Heart left ventricle (tissue), 13 donors: Measurements from ENCODE around the gene KRT39.

Source experiments
- CTCF ChIP-seq, 12 donors: fragments of 200-600 bp; sonication (generic) in 4 of 12; IDR thresholded peaks; one replicate each; pipeline versions ENCODE4 v1.5.0 to v1.8.0; 2018 to 2022; ENCODE audit warnings: antibody characterized with exemption in 12 of 12, mild to moderate bottlenecking in 5 of 12
- POLR2A ChIP-seq, 2 donors: fragments of 450-650 bp; IDR thresholded peaks; one replicate each; pipeline ENCODE4 v1.6.1; 2017; ENCODE audit warnings: antibody characterized with exemption in 2 of 2, mild to moderate bottlenecking in 2 of 2, moderate library complexity in 2 of 2
- donor health status: ischemic (EF 13 %, LVEDD 7.1; RV severe dilation, severe dysfunction).
- donor health status: DM: no; HTN: yes; CAD: no.
- donor health status: DM: no; HTN: no; CAD: no.
- donor health status: ischemic (EF 25% LVEDD 6.9; RV normal size, moderate dysfunction).
- donor health status: ischemic (EF 25% LVEDD 5.7; RV mildly dilated, moderate dysfunction).
- donor health status: ischemic (EF 35%, LVEDD 5.7; RV mildly dilated, moderate dysfunction).
- donor health status: nonischemic (EF 11% LVEDD 7.7; RV severe dilation, severe dysfunction).
- donor health status: DM: yes; HTN: yes; CAD: no.
- donor health status: PGD.
- donor health status: ischemic (EF 29% LVEDD 5.4; RV normal size, mild dysfunction).
- donor health status: nonischemic (EF 23%, LVEDD 6.1; RV moderate dilation, normal function).

DNA sequence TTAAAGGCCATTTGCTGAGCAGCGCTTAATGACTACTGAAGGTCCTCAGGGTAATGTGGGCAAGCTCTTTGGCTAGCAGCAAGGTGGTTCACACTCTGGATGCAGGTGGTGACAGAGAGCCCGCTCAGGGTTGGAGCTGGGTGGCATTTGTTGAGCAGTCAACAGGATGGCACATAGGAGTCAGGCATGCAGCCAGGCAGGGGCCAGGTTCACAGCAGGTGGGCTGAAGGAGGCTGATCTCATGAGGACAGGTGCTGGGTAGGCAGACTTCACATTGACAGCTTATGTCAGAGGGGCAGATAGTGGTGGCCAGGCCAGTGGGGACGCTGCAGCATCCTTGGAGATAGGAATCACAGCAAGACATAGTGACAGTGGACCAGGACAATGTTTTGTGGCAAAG, 37.6 kb upstream of the KRT39 start:
- TF ChIP-seq CTCF (IDR thresholded peaks at IDR 0.05) (no peak), POLR2A (IDR thresholded peaks at IDR 0.05) (no peak)
